Activated CD8-positive, alpha-beta memory T cell treated with anti-CD3 and anti-CD28 coated beads, Interleukin-2, amount 50 U/mL, for 24 hours (primary cell): Measurements from ENCODE around the gene FLRT2.

ENCODE experiments used
- DNase-seq: peaks from one replicate; pipeline ENCODE4 v3.0.0-alpha.2; 2020; ENCODE audit errors: extremely low read depth

FLRT2 gene

DNA sequence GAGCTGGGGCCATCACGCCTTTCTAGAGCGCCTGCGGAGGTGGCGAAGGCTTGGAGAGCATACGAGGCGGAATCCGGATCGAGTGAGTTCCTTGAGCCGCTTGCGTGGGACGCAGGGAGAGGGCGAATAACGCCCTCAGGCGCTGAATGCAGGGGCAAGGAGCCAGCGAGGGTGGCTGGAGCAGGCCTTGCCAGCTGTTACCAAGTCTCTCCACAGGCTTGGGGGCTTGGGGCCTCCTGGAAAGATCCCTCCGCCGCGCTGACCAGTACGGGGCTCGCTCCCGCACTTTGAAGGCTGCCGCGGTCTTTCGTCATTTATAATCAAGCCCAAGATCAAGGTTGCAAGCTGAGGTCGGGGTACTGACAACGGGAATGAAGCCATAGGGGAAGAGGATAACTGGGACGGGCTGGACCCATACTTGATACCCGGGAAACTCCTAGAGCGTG is 1.2 kb downstream of the FLRT2 start:
- DNase-seq: no peak

DNA sequence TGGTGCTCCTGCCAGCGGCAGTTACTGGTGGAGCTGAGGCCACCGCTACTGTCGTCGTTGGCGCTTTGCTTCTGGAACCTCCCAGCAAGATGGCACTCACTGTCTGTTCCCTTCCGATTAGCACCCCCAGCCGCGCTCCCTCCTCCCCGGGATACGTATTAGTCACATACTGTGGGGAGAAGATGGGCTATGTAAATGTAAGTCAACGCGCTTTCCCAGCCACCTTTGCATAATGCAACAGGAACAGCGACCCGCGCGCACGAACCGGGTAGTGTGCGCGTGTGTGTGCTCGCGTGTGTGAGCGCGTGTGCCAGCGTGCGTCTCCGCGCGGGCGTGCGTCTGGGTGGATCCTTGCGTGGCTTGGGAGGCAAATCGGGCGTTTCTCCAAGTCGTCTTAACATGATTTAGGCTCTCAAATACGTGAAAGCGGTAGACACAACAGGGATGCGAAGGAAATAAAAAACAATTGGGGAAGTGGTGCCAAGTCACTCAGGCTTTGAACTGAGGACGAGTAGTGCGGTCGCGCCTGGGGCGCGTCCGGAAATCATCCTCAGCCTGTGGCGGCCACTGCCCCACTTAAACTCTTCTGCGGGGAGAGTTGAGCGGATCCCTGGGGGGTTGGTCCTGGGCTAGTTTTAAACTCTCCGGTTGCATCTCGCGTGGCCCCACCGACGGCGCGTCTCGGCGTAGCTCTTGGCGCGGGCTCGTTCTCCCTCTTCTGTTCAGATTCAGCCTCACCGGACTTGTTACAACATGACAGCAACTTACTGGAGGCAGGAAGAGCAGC is 1.8 kb downstream of the FLRT2 start:
- no peak for DNase-seq

DNA sequence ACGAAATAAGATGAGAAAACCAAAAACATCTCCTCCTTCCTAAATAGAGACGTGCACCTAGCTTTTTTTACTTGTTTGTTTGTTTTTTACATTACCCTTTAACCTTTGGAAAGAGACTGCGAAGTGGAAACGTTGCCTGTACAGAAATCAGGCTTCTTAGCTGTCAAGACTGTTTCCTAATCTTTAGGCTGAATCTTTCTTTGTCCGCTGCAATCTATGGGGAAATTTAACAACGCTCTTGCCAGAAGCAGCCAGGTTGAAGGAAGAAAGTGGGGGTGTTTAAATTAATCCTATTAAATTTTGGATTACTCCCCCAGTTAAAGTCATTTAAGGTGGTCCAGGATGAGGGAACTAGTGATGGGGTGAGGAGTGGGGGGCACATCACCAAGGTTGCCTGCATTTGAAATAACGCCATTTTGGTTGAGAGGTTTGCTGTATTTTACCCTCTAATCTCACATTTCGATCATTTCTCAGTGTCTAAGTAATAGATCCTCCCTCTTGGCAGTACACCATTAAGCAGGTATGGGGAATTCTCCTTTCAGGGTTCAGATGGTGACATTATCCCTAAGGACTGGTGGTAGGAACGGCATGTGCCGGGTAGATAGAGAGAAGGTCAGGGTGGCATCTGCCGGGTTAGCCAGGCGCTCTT is 2.6 kb downstream of the FLRT2 start:
- DNase-seq: no peak

DNA sequence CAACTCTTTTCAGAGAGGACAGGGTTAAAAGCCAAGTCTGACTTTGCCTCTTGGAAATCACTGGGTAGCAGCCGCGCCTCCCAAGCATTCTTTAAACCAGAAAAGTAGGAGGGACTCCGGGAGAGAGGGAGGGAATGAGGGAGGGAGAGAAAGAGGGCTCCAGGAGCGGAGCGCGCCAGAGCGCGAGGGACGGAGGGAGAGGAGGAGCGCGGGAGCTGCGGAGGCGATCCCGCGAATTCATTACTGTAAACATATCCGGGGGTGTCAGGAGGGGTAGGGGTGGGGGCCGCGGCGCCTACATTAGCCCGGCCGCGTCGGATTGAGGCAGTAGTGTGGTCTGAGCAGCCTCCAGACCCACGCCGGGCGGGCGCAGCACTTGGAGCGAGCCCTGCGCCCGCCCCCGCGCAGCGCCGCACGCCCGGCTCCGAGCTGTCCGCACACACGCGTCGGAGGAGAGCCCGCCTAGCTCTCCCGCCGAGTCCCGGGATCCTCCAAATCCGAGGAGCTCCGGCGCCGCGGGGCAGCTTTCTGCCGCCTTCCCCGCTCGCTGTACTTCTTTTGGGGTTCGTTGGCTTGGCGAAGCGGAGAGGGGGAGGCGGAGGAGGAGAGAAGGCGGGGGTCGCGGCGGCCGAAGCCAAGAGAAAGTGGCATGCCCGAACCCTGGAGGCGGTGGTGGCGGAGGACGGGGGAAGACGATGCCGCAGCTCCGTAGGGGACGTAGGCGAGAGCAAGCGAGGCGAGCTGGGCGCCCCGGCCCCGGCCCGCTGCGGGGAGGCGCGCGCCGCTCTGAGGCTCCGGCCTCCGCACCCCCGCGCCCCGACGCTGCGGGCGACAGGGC is 3.3 kb downstream of the FLRT2 start:
- no peak for DNase-seq

DNA sequence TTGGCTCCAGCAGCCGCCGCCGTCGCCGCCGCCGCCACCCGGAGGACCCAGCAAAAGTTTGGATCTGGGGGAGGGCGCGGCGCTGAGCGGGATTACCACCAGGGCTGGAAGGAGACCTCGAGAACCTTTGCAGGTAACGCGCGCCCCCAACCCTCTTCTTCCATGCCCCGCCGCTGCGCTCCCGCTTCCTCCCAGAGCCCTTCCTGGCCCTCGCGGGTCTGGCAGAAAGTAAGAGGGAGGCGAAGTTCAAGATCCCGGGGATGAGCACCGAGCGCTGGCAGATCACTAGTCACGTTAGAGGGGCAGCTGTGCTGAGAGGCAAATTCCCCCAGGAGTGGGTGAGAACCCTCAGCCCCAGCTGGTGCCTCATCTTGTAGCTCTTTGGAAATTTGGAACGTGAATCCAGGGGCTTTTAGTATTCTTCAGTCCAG is 3.9 kb downstream of the FLRT2 start:
- DNase-seq: no peak

DNA sequence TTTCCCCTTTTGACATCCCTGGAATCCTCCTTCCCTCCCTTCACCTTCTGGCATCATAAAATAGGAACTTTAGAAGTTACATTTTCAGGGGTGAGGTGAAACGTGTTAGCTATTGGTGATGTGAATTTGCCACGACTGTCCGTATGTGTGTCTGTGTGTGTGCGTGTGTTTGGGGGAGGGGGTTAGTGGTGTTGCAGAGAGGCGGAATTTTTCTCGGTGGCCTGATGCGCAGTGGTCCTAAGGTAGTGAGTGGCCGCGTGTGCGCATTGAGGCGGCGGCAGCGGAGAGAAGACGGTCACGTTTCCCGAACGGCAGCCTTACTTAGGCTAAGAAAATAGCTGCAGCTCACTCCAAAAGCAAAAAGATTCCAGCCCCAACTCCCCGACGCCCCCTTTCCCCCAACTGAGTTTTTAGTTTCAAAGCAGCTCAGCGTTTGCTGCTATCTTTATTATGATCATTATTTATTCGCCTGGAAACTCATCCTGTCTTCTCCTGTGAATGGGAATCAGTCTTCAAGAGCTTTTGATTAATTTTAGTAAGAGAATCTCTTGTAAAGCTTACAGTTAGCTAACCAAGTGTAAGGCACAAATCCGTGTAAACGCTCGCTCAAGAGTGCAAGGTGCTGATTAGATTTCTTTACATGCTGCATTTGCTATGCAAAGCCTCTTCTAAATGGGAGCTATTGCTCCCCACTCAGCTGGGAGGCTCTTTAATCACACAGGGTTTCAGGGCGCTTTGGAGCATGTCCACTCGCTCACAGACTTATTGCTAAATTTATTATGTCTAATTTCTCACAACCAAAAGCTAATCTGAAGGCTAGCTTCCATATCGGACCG is 4.7 kb downstream of the FLRT2 start:
- DNase-seq: no peak

DNA sequence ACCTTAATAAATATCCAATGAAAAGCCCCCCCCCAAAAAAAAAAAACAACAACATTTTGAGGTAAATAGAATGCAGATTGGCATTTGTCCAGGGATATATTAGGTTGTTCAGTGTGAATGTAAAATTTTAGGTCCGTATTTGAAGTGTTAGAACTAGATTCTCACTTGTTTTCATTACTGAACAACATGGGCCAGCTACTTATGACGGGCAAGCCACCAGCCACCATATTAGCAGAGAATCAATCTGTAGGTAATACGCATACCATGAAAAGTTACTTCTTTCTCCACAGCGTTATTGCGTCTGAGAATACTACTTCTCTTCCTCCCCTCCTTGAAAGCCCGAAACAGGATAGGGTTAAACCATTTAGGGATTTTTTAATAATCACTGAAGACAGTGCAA is 5.4 kb downstream of the FLRT2 start:
- DNase-seq: no peak

DNA sequence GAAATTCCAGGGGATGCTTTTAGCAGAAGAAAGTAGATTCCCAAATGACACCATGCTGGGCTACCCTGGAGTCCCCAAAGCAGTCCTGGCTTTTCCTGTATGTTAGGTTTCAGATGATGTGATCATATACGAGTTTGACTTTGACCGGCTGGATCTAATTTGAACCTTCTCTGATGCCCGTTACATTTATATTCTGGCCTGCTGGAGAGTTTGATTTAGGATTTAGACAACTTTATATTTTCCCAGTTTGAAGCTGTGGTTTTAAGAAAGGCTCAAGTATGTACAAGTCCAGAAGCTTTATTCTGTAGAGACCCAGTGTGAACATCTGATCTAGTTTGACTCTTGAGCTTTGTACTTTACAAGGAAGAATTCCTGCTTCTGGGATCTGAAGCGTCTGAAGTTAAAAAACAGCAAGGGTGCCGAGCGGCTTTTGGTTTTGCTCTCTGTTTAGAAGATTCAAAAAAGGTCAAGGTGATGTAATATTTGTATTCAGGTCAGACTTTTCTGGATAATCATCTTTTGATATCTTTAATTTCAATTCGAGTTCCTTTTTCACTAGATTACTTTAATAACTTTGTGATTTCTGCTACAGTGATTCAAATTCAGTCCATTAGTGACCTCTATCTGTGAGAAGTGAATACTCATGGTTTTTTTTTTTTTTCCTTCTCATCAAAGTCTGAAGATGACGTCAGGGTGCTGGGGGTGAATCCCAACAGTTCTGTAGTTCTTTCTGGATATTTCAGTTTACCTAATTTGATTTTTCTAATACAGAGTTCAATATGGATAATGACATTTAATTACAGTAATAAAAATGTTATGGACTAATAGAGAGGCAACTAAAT is 6.3 kb downstream of the FLRT2 start:
- DNase-seq: no peak

DNA sequence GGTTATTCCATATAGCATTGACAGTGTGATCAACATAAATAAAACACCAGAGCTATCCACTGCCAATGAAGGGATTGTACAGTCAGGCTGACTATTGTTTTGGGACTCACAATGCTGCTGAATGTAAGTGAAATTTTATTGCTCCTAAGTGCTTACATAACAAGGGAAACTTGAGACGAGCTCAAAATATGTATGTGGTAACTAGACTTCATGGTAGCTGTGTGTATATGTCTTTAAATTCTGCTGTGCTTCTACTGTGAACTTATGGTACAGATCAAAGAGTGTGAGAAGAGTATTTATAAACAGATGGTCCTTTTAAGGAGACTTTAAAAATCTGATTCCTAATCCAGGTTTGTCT is 6.9 kb downstream of the FLRT2 start:
- DNase-seq: no peak

DNA sequence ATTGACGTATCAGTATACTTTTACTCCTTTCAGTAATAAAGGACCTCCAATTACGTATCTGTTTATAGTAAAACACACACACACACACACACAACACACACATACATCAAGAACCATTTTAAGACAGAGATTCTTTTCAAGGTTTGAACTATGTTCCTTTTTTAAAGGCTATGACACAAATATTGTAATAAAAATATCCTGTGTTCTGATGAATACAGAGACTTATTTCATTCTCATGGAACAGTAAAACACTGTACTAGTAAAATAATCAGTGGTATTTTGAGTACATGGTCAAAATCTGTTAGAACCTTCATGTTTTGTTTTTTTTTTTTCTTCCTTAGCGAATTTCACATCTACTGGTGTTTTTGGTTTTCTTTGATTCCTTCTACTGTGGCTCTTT is 7.6 kb downstream of the FLRT2 start:
- no peak for DNase-seq

DNA sequence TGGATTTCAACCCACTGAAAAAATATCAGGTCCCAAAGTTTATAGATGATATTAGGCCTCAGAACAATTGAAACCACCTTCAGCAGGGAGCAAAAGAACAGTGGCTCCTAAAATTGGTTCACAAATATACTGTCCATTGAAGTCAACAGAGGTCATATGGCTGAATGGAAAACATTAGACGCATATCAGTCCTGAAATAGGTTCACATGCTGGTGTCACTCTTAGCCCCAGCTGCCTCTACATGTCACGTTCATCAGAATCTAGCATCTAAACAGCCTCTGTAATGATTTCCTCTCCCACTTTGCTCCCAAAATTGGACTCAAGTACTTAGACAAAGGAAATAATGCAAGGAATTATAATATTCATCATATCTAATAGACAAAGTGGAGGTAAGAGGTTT is 8.7 kb downstream of the FLRT2 start:
- no peak for DNase-seq

DNA sequence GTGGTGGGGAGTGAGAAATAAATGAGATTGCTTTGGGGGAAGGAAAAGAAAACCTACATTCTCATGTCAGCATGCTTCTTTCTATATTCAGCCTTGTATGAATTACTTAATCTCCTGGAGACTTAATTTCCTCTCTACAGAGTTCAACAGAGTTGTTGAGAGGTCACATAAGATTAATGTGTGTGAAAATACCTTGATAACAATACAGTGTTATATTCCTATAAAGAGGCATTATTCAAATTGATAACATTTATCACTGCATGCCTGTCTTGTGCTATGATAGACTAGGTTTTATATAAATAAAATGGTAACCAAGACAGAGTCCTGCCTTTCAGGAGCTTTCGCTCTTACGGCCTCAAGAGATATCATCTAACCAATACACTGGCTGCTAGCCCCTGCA is 9.6 kb downstream of the FLRT2 start:
- DNase-seq: no peak

DNA sequence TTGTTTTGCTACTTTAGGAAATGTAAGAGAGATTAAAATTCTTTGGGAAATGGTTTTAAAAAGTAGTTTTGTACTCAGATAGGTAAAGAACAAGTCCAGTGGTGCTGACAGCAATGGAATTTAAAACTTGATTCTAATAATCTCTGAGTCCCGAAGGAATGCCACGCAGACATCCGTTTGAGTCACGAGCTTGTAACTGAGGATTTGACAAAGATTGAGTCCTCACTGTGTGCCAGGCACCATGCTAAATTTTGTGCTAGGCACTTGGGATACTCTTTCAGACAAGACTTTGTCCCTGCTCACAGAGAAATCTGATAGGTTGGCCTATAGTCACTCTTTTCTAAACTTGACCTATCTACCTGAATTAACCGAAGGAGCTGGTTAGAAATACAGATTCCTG is 12.7 kb downstream of the FLRT2 start:
- DNase-seq: no peak

DNA sequence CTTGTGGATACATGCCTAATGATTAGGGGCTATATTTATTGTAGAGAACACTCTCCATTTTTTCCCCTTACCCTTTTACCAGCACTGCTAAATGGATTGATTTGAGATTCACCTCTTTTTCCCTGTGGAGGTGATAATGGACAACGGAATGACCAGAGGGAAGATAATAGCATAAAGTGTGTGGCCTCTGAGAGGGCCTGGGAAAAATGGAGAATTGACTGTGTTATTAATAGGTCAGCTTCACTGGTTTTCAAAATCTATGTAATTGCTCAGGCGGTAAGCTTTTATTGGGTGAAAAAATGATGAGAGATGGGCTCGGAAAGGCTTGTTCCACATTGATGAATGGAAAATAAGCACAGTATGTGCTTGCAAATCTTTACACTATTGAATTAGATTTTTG is 15.8 kb downstream of the FLRT2 start:
- DNase-seq: no peak

DNA sequence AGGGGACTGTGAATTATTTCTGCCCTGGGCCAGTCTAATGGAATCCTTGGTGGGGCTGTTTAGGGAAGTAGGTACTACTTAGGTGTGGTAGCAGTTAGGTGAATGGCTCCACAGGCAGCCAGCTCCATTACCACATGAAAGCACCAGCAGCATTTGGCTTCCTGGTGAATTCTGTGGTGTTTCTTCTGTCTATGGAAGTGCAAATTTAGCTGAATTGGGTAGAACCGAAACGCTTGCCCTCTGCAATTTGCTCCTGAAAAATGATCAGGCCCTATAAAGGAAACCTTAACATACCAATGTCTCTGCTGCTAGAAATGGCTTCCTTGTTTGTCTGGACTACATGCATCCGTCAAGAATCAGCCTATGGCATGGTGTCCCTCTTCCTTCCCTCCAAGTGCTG is 16.4 kb downstream of the FLRT2 start:
- DNase-seq: no peak

DNA sequence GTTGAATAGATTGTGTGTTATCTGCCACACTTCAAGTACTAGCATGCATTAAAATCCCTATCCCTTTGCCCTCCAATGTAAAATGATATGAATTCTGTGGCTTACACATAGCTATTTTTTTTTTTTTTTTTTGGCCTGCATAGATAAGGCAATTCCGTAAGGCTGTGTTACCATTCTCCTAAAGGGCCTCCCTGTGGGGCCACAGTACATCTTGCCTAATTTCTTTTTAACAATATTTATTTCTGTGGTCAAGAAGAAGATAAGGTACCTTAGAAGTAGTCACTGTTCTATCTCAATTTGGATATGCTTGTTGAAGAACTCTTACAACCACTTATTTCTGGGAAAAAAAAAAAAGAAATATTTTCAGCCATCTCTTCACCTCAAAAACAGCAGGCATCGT is 19.8 kb downstream of the FLRT2 start:
- no peak for DNase-seq

DNA sequence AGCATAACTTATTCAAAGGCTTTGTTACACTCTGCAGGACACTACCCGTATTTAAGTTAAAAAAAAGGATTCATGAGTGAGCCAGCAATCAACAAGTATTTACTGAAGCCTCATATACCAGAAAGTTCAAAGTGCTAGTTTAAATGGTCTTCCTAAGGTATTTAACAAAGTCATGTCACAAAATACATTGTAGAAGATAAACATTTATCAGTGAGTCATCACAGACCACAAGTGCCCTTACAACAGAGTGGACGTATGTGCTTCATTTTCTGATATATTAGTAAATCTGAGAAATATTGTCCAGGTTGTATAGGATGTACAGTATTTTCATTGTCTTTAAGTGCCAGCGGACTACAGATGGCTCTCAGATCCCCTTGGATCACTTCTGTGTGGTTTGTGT is 24.2 kb downstream of the FLRT2 start:
- no peak for DNase-seq

DNA sequence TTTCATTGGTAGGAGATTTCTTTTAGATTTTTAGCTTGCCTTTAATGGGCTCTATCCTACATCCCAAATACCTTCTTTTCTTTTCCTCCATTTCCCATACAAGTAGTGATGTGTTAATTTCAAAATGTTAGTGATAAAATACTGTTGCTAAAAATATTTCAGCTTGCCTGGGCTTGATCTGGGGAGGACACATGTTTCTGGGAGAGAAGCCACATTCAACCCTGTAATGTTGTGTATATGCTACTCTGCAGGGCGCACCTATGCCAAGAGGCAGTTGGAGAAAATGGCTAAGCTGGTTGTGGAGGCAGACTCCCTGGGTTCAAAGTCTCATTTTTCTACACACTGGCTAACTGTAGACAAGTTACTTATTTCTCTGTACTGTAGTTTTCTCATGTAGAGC is 26.3 kb downstream of the FLRT2 start:
- DNase-seq: no peak

DNA sequence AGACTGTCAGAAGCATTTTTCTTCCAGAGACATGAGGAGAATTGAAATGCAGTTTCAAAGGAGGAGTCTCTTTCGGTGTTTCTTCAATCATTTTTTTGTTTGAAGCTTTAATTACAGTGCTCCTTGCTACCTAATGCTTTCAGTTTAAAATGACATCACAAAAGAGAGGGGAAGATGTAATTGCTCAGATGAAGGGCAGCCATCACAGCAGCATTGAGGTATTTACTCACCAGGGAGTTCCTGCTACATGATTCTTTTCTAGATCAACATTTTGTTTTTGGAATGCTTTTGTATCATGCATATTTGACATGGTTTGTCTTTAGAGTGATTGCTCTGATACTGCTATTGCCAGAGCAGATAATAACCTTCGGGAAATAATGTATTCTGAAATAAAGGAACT is 28.6 kb downstream of the FLRT2 start:
- DNase-seq: no peak

DNA sequence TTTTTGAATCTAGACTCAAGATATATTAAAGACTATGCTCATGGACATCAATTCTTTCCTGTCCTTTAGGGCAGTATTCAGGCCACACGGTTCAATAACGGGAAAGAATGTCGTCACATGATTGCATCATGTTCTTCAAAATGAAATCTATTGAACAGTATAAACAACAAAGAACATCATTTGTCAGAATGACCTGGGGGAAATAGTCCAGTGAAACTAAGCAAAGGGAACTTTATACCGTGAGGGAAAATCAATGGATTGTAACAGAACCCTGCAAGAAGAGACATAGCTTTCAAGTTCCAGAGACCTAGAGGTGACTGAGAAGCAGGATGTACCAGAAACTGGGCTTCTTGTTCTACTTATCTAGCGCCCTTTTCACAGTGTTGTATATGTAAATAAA is 32.7 kb downstream of the FLRT2 start:
- no peak for DNase-seq
